HG03060 (cell line): Measurements from ENCODE around the gene CMC4.

ENCODE experiments used
- ATAC-seq: cut with Tn5 transposase; IDR thresholded peaks from one replicate; pipeline ENCODE4 v1.9.1; 2021; ENCODE audit warnings: low read depth, moderate number of reproducible peaks; ENCODE audit not compliant: unreplicated experiment

The CMC4 gene, protein sequence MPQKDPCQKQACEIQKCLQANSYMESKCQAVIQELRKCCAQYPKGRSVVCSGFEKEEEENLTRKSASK

DNA sequence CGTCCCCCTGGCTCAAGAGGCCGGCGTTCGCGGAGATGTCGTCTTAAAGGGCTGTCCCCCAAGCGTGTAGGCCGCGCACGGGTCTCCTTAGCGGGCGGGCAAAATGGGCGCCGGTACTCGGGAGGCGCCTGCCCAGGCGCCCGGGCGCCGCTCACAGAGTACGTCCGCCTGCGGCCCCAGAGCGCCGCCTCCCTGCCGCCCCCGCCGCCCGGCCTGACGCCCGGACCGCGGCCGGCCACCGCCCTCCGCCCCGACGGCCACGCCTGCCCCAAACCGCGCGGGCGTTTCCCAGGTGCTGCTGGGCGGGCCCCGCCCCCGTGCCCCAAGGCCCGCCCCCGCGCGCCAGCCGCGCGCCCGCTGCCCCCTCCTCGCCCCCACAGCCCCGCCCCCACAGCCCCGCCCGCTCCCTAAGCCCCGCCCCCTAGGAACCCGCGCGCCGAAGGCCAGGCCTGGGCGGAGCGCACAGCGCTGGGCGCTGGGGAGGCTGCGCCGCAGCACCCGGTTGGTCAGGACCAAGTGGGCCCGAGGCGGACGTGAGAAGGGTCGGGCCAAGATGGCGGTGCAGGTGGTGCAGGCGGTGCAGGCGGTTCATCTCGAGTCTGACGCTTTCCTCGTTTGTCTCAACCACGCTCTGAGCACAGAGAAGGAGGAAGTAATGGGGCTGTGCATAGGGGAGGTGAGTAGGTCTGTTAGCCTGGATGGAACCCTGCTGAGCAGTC, at the start of gene CMC4, which contains the start of the genes BRCC3 and MTCP1:
CMC4 (minus strand) TSS at position 162 of the 719 bp plus-strand sequence. CDS start 7,113 bp downstream, outside the sequence.
BRCC3 (plus strand) TSS at position 534 of the 719 bp plus-strand sequence; CDS start at position 554, 20 bp downstream.
MTCP1 (minus strand) TSS at position 162 of the 719 bp plus-strand sequence. CDS start 5,126 bp downstream, outside the sequence.
- ATAC-seq: peak; percentile 60

DNA sequence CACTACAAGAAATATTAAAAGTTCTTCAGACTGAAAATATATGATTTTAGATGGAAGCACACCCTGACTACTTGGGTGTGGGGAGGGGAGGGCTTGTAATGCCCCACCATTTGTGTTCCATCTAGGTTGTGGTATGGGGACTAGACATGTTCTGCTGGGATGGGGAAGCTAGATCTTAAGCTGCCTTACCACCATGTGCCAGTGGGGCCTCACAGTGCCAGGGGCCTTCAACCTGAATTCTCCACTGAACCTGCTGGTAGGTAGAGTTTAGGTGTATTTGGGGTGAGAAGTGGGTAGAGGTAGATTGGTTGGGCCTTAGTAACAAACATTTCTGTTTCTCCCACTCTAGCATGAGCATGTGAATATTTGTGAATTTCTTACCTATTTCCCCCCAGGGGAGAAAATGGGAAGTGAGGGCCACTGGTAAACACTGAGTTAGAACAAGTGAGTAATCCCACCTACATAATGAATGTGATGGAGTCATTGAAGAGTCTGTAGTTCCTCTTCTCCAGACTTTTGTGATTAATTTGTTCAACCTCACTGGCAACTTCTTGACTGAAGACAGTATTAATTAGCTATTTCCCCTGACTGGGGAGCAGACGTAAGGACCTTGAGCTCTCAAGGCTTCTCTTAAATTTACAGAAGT, 44.4 kb upstream of the CMC4 start:
- ATAC-seq: no peak

DNA sequence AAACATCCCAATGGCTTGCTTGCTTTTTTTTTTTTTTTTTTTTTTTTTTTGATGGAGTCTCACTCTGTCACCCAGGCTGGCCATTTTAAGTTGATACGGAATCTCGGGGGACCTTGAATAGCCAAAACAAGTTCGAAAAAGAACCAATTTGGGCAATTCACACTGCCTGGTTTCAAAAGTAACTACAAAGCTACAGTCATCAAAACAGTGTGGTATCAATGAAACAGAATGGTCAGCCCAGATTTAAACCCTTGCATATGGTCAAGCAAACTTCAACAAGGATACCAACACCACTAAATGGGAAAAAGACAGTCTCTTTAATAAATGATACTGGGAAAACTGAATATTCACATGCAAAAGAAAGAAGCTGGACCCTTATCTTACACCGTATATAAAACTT, 42.2 kb upstream of the CMC4 start:
- no peak for ATAC-seq

DNA sequence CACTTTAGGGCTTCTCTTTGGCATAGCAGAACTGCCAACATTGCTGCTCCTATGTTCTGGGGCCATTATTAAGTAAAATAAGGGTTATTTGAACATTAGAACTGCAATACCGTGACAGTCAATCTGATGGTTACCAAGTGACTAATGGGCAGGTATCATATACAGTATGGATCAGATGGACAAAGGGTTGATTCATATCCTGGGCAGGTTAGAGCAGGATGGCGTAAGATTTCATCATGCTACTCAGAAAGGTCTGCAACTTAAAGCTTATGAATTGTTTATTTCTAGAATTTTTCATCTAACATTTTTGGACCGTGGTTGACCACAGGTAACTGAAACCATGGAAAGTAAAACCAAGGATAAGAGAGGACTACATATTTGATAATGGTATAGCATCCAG, 41.2 kb upstream of the CMC4 start:
- no peak for ATAC-seq

DNA sequence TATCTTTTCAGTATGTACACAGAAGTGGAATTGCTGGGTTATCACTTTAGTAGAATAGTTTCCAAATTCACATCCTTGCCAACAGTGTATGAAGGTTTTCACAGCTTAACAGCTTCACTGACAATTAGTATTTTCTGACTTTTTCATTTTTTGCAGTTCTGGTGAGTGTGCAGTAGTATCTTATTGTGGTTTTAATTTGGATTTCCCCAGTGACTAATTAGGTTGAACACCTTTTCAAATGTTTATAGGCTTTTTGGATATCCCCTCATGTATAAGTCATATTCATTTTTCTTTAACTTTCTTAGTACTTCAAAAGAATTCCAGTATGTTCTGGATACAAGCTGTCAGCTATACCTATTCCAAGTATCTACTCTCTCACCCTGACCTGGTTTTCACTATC, 37.5 kb upstream of the CMC4 start:
- ATAC-seq: no peak

DNA sequence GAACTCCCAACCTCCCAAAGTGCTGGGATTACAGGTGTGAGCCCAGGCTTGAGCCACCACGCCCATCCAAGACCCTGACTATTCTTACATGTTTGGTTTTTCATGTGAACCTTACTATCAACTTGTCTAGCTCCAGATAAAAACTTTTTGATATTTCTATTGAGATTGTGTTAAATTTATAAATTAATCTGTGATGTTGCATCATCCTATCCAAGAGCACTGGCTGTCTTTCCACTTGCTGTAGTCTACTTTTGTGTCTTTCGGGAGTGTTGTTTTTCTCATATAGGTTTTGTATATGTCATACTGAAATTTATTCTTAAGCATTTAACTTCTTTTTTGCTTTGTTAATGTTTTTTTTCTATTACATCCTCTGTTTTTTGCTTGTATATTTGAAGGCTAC, 35.0 kb upstream of the CMC4 start:
- no peak for ATAC-seq

DNA sequence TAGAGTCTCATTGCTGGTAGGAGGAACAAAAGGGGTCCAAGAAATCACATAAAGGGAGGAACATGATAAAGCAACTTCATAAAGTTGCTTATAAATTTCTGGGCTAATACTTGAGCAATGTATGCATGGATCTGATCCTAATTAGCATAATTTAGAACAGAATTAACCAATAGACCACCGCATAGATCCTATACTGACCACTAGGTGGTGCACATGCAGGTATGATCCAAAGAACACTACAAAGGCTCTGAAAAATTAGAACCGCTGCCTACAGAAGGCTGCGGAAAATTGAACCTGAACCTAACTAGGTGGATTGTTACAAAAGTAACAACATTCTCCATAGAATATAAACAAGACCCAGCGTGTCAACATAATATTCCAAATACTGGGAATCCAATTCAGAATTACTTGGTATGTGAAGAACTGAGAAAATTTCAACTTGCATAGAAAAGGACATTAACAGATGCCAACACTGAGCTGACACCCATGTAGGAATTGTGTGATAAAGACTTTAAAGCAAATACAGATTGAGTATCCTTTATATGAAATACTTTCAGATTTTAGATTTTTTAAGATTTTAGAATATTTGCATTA, 23.6 kb upstream of the CMC4 start:
- no peak for ATAC-seq

DNA sequence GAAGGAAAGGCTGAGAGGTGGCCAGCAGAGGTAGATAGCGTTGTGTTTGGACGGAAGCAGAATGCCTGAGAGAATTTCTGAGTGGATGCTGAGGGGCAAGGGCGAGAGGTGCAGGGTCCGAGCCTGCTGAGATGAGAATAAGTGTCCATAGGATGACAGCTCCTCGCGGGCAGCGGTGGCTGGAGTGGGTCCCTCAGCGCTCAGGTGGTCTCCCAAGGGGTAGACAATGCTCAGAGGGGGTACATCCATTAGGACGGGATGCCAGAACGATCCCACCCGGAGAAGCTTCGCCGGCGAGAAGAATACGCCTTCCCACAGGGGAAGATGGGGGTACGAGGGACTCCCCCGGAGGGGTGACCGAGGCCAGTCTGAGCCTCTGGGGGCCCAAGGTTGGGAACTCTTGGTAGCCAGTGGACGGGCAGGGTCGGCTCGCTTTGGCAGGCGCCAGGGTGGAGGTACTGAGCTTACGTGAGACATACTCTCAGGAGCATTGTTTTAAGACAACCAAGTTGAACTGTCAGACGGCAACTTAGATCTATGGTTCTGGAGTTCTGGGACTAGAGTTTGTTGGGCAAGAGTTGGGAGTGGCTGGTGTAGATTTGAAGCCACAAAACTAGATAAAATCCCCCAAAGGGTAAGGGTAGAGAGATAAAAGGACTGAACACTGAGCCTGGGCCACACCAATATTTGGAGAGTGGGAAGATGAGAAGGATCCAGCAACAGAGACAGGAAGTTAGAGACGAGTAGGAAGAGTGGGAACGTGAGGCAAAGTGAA, 16.2 kb upstream of the CMC4 start:
- no peak for ATAC-seq

DNA sequence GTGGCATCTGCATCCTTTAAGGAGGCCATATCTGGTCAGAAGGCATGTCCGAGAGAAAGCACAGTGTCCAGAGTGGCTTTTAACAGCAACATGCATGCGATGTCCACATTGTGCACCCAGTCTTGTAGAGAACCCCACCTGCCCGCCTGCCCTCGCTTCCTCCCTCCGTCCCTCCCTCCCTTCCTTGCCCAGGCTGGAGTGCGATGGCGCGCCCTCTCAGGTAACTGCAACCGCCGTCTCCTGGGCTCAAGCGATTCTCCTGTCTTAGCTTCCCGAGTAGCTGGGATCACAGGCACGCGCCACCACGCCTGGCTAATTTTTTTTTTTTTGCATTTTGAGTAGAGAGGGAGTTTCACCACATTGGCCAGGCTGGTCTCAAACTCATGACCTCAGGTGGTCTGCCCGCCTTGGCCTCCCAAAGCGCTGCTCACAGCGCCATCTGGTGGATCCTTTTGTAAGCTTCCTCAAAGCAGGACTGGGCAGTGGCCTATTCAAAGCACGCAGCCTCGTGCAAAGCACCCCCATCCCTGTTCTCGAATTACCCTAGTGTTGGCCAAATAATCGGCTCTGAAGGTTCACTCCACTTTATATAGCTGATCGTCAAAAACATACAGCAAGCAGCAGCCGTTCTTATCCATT, 15.4 kb upstream of the CMC4 start:
- no peak for ATAC-seq

DNA sequence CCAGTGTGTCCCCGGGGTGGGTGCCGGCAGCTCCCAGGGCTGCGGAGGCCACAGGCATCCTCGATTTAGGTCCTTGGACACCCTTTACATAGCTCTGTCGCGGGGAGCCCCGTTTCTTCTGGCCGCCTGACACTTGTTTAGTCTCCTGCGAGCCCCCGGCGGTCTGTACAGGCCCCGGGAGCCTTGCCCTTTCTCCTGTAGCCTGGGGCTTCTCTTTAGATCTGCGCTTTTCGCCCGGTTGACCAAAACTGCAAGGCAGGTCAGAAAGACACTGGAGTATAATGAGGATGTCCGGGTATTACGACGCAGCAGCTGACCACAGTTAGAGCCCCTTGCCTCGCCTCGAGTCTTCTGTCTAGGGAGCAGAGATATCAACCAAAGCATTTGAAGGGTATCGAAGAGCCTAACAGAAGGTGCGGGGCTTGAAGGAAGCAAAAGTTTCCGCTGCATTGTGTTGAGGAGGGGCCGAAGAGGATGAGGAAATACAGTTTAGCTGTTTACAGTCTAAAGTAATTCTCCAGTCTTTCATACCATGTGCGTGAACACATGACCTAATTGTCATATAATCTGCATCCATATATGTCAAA, 851 bp upstream of the CMC4 start:
- peak; percentile 12 for ATAC-seq

DNA sequence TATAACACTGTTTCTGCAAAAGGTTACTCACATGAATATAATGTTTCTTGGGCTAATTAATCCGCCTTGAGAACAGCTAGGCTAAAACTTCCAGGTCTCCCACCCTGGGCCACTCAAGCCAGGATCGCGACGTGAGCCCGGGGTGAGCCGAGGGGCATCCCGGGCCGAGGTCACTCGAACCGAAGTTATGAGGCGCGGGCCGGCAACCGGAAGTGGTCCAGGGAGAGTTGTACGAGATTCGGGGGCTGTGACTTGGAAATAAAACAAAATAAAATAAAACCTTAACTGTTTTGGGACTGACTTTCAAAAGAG, 317 bp downstream of the CMC4 start:
- no peak for ATAC-seq

DNA sequence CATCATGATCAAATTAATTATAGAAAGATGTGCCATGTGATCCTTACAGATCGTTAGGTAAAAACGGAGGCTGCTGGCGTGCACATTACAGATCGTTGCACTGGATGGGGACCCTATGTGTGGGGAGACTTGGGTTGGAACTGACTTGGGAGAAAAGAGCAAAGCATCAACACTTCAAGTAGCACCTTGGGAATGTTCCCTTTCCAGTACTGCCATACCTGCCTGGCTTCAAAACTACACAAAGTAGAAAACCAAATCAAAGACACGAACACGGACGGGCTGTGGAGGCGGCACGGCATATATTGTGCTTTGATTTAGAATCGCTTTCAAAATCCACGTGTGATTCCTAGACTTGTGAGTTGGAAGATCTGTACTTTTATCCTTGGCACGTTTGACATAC, 898 bp downstream of the CMC4 start:
- ATAC-seq: no peak

DNA sequence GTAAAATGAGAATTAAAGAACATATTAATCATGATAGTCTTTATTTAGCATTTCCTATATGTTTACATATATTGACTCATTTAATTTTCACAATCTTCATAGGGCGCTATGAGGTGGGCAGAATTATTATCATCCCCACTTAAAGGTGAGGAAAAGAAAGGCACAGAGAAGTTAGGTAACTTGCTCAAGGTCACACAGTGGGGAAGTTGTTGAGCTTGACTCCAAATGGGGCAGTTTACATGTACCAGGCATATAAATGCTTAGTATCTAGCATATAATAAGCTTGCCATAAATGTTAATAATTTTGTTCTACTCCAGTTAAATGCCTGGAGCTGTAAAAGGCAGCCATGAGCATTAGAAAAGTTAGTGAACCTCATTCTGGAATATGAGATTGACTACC, 1.5 kb downstream of the CMC4 start:
- no peak for ATAC-seq

DNA sequence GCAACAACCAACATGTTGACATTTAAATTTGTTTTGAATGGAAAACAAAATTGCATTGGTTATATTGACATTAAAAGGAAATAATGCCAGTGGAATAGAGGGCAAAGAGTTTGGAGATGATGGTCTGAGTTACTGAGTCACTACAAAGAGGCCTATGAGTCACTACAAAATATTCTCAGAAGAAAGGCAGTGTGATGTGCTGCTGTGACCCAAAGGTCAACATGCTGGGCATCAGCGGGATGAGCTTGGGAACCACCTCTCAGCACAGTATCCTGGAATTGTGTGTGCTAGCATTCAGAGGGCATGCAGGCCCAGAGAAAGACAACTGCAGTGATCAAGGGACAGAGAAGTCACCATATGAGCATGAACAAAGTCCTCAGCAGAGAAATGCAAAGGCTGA, 2.8 kb downstream of the CMC4 start:
- no peak for ATAC-seq

DNA sequence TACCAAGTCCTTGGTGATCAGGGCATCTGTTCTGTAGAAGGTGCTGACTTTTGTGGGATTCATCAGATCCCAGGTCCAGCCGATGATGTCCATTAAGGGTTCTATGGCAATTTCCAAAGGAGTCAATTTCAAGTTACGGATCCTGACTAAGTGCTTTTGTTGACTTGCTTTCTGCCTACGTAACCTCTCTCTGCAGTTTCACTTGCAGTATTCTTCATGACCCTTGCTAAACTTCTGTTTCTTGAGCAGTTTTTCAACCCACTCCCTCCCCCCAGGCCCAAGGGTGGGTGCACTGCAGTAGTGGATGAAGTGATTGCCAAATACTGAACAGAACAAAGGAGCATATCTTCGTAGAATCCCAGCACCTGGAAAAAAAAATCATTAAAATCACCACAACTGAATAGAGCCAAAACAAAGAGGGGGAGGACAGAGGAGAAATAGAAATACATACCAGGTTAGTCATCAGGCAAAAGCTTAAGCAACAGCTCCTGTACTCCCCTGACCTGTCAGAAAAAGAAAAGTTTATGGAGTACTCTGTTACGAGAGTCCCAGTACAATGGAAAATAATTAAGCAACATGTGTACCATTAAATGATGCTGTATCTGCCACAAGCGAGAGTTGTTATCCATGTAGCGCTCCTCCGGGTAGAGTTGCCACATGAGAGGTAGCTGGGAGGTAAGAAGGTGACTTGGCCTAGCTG, 5.8 kb downstream of the CMC4 start:
- no peak for ATAC-seq

DNA sequence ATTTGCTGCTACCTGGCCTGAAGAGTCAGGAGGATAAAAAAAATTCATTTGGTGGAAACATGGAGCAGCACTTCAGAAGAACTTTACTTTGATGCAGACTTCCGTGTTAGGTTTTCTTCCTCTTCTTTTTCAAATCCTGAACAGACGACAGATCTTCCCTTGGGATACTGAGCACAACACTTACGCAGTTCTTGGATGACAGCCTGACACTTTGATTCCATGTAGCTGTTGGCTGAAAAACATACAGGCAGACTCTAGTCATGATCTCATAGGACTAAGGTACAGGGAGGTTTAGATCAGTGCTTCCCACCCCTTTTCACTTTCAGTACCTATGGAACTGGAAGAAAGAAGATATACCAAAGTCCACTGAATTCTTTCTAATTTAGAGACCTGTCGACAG, 9.2 kb downstream of the CMC4 start:
- ATAC-seq: no peak

DNA sequence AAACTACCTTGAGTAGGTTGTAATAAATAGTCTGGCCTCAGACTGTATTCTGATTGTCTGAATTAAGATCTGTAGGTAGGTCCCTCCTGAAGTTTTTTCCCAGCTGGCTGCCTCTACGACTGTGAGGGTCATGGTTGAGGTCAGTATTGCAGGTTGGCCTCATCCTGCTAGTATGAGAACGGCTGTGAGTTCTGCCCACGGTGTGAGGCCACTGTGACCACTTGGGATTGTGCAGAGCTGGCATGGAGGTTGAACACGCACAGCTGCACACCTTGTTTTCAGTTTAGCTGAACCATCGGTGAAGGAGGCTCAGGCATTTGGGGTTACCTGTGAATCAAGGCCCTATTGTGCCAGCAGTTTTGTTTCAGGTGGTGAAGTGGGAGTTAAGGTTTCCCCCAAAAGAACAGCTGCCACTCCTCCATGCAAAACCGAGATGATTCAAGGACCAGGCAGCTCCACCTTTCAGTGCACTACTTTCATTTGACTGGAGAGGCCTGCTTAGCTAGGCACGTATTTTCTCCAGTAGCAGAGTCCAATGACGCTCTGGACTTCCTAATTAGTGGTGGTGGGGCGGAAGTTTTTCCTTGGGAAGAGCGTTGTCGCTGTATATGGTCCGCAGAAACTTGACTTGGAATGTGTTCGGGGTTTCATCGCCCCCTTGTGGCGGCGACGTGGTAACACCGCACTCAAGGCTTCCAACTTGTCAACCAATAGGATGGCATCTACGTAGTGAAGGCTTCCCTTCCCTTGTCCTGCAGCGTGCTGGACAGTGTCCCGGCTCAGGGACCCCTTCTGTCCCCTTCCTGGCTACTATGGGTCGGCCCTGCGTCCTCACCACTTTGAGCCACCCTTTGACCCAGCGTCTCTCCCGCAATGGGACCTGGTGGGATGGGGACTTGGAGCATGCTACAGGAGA, 13.8 kb downstream of the CMC4 start:
- ATAC-seq: no peak

DNA sequence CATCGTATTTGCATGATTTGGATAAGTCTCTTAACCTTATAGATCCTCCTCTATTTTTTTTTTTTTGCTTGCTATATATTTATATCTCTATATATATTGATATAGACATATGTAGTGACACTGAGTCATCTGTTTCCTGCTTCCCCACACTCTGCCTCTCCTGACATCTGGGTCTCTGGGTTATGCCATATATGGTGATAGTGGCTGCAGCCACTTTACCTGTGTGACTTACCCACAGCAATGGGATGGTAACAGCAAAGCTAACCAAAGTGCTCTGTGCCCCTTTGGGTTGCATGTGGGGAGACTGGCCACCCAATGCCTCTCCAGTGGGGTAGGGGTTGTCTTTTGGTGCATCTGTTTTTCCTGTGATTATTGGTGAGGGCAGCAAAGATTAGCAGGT, 14.5 kb downstream of the CMC4 start:
- ATAC-seq: no peak

DNA sequence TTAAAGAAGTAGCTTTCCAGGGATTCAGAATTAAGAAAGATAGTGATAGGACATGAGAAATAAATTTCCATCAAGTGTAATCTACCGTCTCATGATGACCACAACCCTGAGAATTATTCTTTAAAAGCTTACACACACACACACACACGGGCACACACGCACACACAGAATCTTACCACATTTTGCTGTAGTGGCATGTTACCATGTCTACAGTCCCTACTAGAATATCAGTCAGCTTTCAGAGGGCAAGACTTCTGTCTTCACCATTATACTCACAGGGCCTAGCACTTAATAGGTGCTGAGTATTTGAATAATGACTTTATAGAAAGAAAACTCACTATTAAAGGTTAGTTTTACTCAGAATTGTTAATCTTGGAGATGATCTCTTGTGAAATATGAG, 15.4 kb downstream of the CMC4 start:
- no peak for ATAC-seq
